H9 (cell line): ENCODE measurements around the gene BMPR2. TPM values are rescaled to one million over a fixed set of nuclear protein-coding genes. Genes with fewer than 3 reads are reported as not detected.

Experiments
- DNase-seq: peaks from one replicate; pipeline ENCODE4 v3.0.0-alpha.2; 2017
- H2AFZ ChIP-seq: one replicate; pipeline ENCODE4 v1.6.1; 2013; ENCODE audit warnings: mild to moderate bottlenecking, low read length, control low read depth, moderate library complexity
- H2AK5ac ChIP-seq: 2 replicates; pipeline ENCODE4 v1.6.1; 2013; ENCODE audit warnings: low read length, control low read depth, mixed read lengths; ENCODE audit not compliant: insufficient read length
- H2BK120ac ChIP-seq: one replicate; pipeline ENCODE4 v1.6.1; 2013; ENCODE audit warnings: low read depth, mild to moderate bottlenecking, low read length, control low read depth, inconsistent platforms; ENCODE audit not compliant: poor library complexity, severe bottlenecking
- H2BK12ac ChIP-seq: 2 replicates; pipeline ENCODE4 v1.6.1; 2013; ENCODE audit warnings: low read length, control low read depth, mixed read lengths, low read depth; ENCODE audit not compliant: insufficient read length
- H2BK15ac ChIP-seq: 2 replicates; pipeline ENCODE4 v1.6.1; 2013; ENCODE audit warnings: low read depth, low read length, control low read depth
- H2BK20ac ChIP-seq: one replicate; pipeline ENCODE4 v1.6.1; 2013; ENCODE audit warnings: low read depth, mild to moderate bottlenecking, low read length, control low read depth, inconsistent platforms; ENCODE audit not compliant: poor library complexity, severe bottlenecking
- H2BK5ac ChIP-seq: 2 replicates; pipeline ENCODE4 v1.6.1; 2013; ENCODE audit warnings: low read length, control low read depth, mixed read lengths; ENCODE audit not compliant: insufficient read length
- H3K14ac ChIP-seq: 2 replicates; pipeline ENCODE4 v1.6.1; 2013; ENCODE audit warnings: low read length, control low read depth; ENCODE audit not compliant: insufficient read depth
- H3K18ac ChIP-seq: 2 replicates; pipeline ENCODE4 v1.6.1; 2013; ENCODE audit warnings: low read depth, mild to moderate bottlenecking, mixed read lengths, low read length, control low read depth; ENCODE audit not compliant: insufficient read length
- H3K23ac ChIP-seq: 2 replicates; pipeline ENCODE4 v1.6.1; 2013; ENCODE audit warnings: low read length, control low read depth, mixed read lengths, low read depth; ENCODE audit not compliant: insufficient read length
- H3K23me2 ChIP-seq: 2 replicates; pipeline ENCODE4 v1.6.1; 2013; ENCODE audit warnings: low read depth, mild to moderate bottlenecking, mixed read lengths, low read length, control low read depth; ENCODE audit not compliant: insufficient read length, poor library complexity, severe bottlenecking
- H3K27ac ChIP-seq: 2 replicates; pipeline ENCODE4 v1.5.1; 2013; ENCODE audit warnings: low read length, control low read depth, mixed read lengths, low read depth; ENCODE audit not compliant: insufficient read length
- H3K27me3 ChIP-seq: 2 replicates; pipeline ENCODE4 v1.6.1; 2013; ENCODE audit warnings: low read length, control low read depth, inconsistent platforms; ENCODE audit not compliant: insufficient read depth
- H3K4ac ChIP-seq: 2 replicates; pipeline ENCODE4 v1.6.1; 2013; ENCODE audit warnings: low read depth, mild to moderate bottlenecking, control low read depth, inconsistent platforms, low read length, moderate library complexity
- H3K4me1 ChIP-seq: 2 replicates; pipeline ENCODE4 v1.6.1; 2013; ENCODE audit warnings: low read length, control low read depth, inconsistent platforms; ENCODE audit not compliant: insufficient read depth
- H3K4me2 ChIP-seq: 2 replicates; pipeline ENCODE4 v1.6.1; 2013; ENCODE audit warnings: low read length, control low read depth, mixed read lengths; ENCODE audit not compliant: insufficient read length, insufficient read depth
- H3K56ac ChIP-seq: 2 replicates; pipeline ENCODE4 v1.6.1; 2013; ENCODE audit warnings: low read depth, mild to moderate bottlenecking, mixed read lengths, low read length, control low read depth; ENCODE audit not compliant: insufficient read length
- H3K79me1 ChIP-seq: 2 replicates; pipeline ENCODE4 v1.6.1; 2013; ENCODE audit warnings: low read depth, mild to moderate bottlenecking, moderate library complexity, low read length, control low read depth, inconsistent platforms; ENCODE audit not compliant: insufficient read depth, poor library complexity, severe bottlenecking
- H3K79me2 ChIP-seq: 2 replicates; pipeline ENCODE4 v1.6.1; 2013; ENCODE audit warnings: low read length, control low read depth, inconsistent platforms; ENCODE audit not compliant: insufficient read depth
- H3K9ac ChIP-seq: 2 replicates; pipeline ENCODE4 v1.6.1; 2013; ENCODE audit warnings: low read length, control low read depth, mixed read lengths; ENCODE audit not compliant: insufficient read length; ENCODE audit errors: extremely low read depth
- H3K9me3 ChIP-seq: one replicate; pipeline ENCODE4 v1.6.1; 2013; ENCODE audit warnings: low read depth, low read length, inconsistent platforms; ENCODE audit not compliant: control insufficient read depth
- H3T11ph ChIP-seq: one replicate; pipeline ENCODE4 v1.6.1; 2013; ENCODE audit warnings: mild to moderate bottlenecking, low read length, control low read depth, inconsistent platforms
- H4K20me1 ChIP-seq: one replicate; pipeline ENCODE4 v1.6.1; 2013; ENCODE audit not compliant: control insufficient read depth, insufficient read length, insufficient read depth
- H4K5ac ChIP-seq: 2 replicates; pipeline ENCODE4 v1.6.1; 2013; ENCODE audit warnings: low read depth, mild to moderate bottlenecking, mixed read lengths, low read length, control low read depth; ENCODE audit not compliant: insufficient read length
- H4K8ac ChIP-seq: replicated peaks from 2 replicates; pipeline ENCODE4 v1.6.1; 2013; ENCODE audit warnings: low read length, control low read depth, mixed read lengths, low read depth; ENCODE audit not compliant: insufficient read length
- H4K91ac ChIP-seq: 2 replicates; pipeline ENCODE4 v1.6.1; 2013; ENCODE audit warnings: low read depth, mild to moderate bottlenecking, moderate library complexity, mixed read lengths, low read length, control low read depth; ENCODE audit not compliant: insufficient read length
- H3K27ac Mint-ChIP-seq, 3 experiments: 2 replicates in 2 of 3; 3 replicates in 1 of 3; pipeline ENCODE4 v1.8.0; 2020 to 2021; ENCODE audit warnings: mixed read lengths in 3 of 3, mild to moderate bottlenecking in 1 of 3, moderate library complexity in 1 of 3
- H3K27me3 Mint-ChIP-seq: 2 replicates; pipeline ENCODE4 v1.8.0; 2021; ENCODE audit warnings: low read depth, mild to moderate bottlenecking, moderate library complexity, mixed read lengths
- H3K36me3 Mint-ChIP-seq, 3 experiments: 2 replicates in 2 of 3; 3 replicates in 1 of 3; pipeline ENCODE4 v1.8.0; 2020 to 2021; ENCODE audit warnings: low read depth in 3 of 3, mixed read lengths in 3 of 3; ENCODE audit not compliant: insufficient read depth in 1 of 3
- H3K4me1 Mint-ChIP-seq, 2 experiments: 2 replicates each; pipeline ENCODE4 v1.8.0; 2020; ENCODE audit warnings: mixed read lengths in 2 of 2
- H3K4me3 Mint-ChIP-seq, 2 experiments: 2 replicates in 1 of 2; 3 replicates in 1 of 2; pipeline ENCODE4 v1.8.0; 2020 to 2021; ENCODE audit warnings: mild to moderate bottlenecking in 2 of 2, mixed read lengths in 2 of 2, moderate library complexity in 1 of 2
- H3K9me3 Mint-ChIP-seq, 2 experiments: 2 replicates in 1 of 2; 3 replicates in 1 of 2; pipeline ENCODE4 v1.8.0; 2020; ENCODE audit warnings: mild to moderate bottlenecking in 2 of 2, mixed read lengths in 2 of 2, moderate library complexity in 1 of 2
- CTCF ChIP-seq: fragments of 200-600 bp; sonication (generic); conservative IDR thresholded peaks from 3 replicates; pipeline ENCODE4 v1.8.0; 2021; ENCODE audit warnings: antibody characterized with exemption, mild to moderate bottlenecking
- WGBS: extraction: QIAGEN DNeasy Blood & Tissue Kit; methylation state at CpG from one replicate; pipeline ENCODE4 v1.1.7; 2013; ENCODE audit warnings: missing lambda C conversion rate, low lambda C conversion rate, mixed read lengths; ENCODE audit not compliant: insufficient read length; ENCODE audit errors: extremely low coverage; 5-methylcytosine and 5-hydroxymethylcytosine counted together
- total RNA-seq: library from RNA; stranded (reverse); gene quantifications from 2 replicates; pipeline ENCODE4 v1.2.1, GENCODE V29; 2021

Gene BMPR2
- total RNA-seq, 1 experiment from 2014 or later: 17.3 TPM

GRCh38 chr2:202599911-202600310 is 223.8 kb downstream of the BMPR2 start:
- no peaks in the 10 kb centered on the region for H3K36me3 Mint-ChIP-seq
- Histone ChIP-seq H2AFZ (no peak overlapping the region), H3K79me2 (no peaks in the 10 kb centered on the region), H2BK20ac (no peak overlapping the region), H3T11ph (no peak overlapping the region), H4K20me1 (no peaks in the 10 kb centered on the region), H2BK15ac (no peak overlapping the region), H4K5ac (no peak overlapping the region), H4K8ac (no peak overlapping the region), H3K56ac (no peak overlapping the region), H3K27me3 (no peaks in the 10 kb centered on the region), H2BK120ac (no peak overlapping the region), H2AK5ac (no peak overlapping the region), H3K4ac (no peak overlapping the region), H3K18ac (no peak overlapping the region), H3K14ac (no peak overlapping the region), H3K4me2 (no peak overlapping the region), H3K9me3 (no peaks in the 10 kb centered on the region), H3K9ac (no peak overlapping the region), H3K27ac (no peak overlapping the region), H3K4me1 (no peaks in the 10 kb centered on the region), H2BK12ac (no peak overlapping the region), H4K91ac (no peak overlapping the region), H3K23me2 (no peaks in the 10 kb centered on the region), H3K23ac (no peak overlapping the region), H3K79me1 (no peaks in the 10 kb centered on the region), H2BK5ac (no peak overlapping the region)
- no CpG with 5 or more reads among the region's 4 CpGs for WGBS
- TF ChIP-seq CTCF: no peak
- no peaks in the 10 kb centered on the region for H3K27me3 Mint-ChIP-seq
- no peaks in the 10 kb centered on the region for H3K9me3 Mint-ChIP-seq
- H3K27ac Mint-ChIP-seq: no peak overlapping the region
- DNase-seq: no peak
- peaks cover 0 to under 1% of the 10 kb centered on the region in 2 experiments; a peak in 3 of 4 replicates for H3K4me1 Mint-ChIP-seq
- H3K4me3 Mint-ChIP-seq: no peak overlapping the region
